Thoracic aorta (tissue), 2 donors: Measurements from ENCODE around the gene NPRL2. TPM values are rescaled to one million over a fixed set of nuclear protein-coding genes. Genes with fewer than 3 reads are reported as not detected.

ENCODE experiments used
- ATAC-seq: fragments of 150-250 bp; one replicate; pipeline ENCODE4 v1.8.0; 2017; ENCODE audit warnings: low read depth; ENCODE audit not compliant: insufficient number of reproducible peaks, low FRiP score
- DNase-seq: peaks from one replicate; pipeline ENCODE4 v3.0.0-alpha.2; 2020; ENCODE audit warnings: low spot score
- H3K27ac ChIP-seq, 2 donors: fragments of 200-600 bp; sonication (generic); 1 replicate in 1 of 2; 2 replicates in 1 of 2; pipeline ENCODE4 v1.5.1; 2016; ENCODE audit warnings: mild to moderate bottlenecking in 2 of 2, moderate library complexity in 2 of 2
- H3K27me3 ChIP-seq: fragments of 200-600 bp; sonication (generic); replicated peaks from 2 replicates; pipeline ENCODE4 v1.6.0; 2016; ENCODE audit warnings: mild to moderate bottlenecking; ENCODE audit not compliant: insufficient read depth
- H3K36me3 ChIP-seq: fragments of 200-600 bp; sonication (generic); one replicate; pipeline ENCODE4 v1.5.1; 2016
- H3K4me1 ChIP-seq, 2 donors: fragments of 200-600 bp; sonication (generic); 1 replicate in 1 of 2; 2 replicates in 1 of 2; pipeline versions ENCODE4 v1.5.1 to v1.6.0; 2016; ENCODE audit warnings: low read depth in 2 of 2, mild to moderate bottlenecking in 1 of 2; ENCODE audit not compliant: control insufficient read depth in 1 of 2
- H3K4me3 ChIP-seq: fragments of 200-600 bp; sonication (generic); 2 replicates; pipeline ENCODE4 v1.5.1; 2016; ENCODE audit warnings: mild to moderate bottlenecking
- H3K9me3 ChIP-seq: fragments of 200-600 bp; sonication (generic); 2 replicates; pipeline ENCODE4 v1.5.1; 2016
- CTCF ChIP-seq: fragments of 200-600 bp; sonication (generic); IDR thresholded peaks from one replicate; pipeline ENCODE4 v1.5.1; 2019; ENCODE audit warnings: antibody characterized with exemption
- total RNA-seq, 2 donors: library from RNA; depleted of rRNA; stranded (reverse); fragments of >200 nt; gene quantifications; one replicate each; pipeline versions ENCODE4 v1.1.0 to v1.2.3, GENCODE V29; 2016

The NPRL2 gene
- total RNA-seq, 2 donors from 2014 or later, result 15.4 to 21.0 TPM

DNA sequence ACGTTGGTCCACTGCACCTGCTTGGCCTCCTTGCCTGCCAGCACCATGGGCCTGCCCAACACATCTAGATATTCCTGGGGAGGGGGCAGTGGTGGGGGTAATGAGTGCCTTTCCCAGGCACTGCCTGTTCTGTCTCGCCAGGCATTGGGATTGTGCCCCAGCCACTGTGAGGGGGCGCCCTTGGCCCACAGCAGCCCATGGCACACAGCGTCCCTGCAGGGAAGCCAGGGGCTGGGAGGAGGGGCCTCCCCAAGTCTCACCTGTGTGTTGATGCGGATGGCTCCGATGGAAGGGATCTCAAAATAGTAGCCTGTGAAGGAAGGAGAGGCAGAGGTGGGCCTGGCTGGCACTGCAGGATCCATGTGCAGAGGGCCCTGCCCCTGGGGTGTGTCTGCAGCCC lies 27.4 kb upstream of the NPRL2 start:
- Histone ChIP-seq H3K27me3 (no peaks in the 10 kb centered on the region), H3K36me3 (no peaks in the 10 kb centered on the region), H3K9me3 (no peaks in the 10 kb centered on the region), H3K27ac (no peak overlapping the region), H3K4me3 (no peak overlapping the region), H3K4me1 (peaks cover 4 to 14% of the 10 kb centered on the region in 2 donors)
- DNase-seq (no peak), ATAC-seq (no peak)
- no peak for TF ChIP-seq CTCF

DNA sequence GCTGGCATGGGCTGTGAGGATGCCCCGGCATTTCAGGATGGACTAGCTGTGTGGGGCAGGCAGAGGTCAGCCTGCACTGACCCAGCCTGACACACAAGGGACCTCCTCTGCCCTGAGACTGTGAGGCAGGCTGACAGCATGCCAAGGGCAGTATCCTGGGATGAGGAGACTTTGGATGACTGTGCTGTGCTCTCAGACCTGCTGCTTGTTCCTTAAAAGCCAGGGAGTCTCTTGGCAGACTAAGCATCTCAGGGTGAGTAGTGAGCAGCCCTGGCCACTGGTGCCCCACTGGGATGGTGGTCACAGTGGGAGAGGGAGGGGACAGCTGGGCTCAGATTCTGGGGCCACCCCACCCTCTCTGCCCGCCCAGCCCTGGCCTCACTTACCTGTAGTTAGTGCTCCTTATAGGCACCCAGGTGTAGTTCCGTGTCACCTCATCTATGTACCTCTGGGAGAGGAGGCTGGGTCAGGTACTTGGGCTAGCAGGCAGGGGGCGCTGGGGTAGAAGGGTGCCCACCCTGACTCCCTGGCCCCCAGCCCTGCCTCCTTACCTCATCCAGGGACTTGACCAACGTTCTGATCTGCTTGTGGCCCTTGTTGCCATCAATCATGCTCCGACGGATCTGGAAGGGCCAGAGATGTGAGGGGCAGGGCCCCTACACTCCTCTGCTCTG lies 24.8 kb upstream of the NPRL2 start:
- no peak for ATAC-seq
- Histone ChIP-seq H3K4me3 (no peak overlapping the region), H3K27me3 (no peaks in the 10 kb centered on the region), H3K4me1 (no peaks in the 10 kb centered on the region), H3K9me3 (no peaks in the 10 kb centered on the region), H3K27ac (no peak overlapping the region), H3K36me3 (no peaks in the 10 kb centered on the region)
- DNase-seq, result no peak
- TF ChIP-seq CTCF, result no peak

DNA sequence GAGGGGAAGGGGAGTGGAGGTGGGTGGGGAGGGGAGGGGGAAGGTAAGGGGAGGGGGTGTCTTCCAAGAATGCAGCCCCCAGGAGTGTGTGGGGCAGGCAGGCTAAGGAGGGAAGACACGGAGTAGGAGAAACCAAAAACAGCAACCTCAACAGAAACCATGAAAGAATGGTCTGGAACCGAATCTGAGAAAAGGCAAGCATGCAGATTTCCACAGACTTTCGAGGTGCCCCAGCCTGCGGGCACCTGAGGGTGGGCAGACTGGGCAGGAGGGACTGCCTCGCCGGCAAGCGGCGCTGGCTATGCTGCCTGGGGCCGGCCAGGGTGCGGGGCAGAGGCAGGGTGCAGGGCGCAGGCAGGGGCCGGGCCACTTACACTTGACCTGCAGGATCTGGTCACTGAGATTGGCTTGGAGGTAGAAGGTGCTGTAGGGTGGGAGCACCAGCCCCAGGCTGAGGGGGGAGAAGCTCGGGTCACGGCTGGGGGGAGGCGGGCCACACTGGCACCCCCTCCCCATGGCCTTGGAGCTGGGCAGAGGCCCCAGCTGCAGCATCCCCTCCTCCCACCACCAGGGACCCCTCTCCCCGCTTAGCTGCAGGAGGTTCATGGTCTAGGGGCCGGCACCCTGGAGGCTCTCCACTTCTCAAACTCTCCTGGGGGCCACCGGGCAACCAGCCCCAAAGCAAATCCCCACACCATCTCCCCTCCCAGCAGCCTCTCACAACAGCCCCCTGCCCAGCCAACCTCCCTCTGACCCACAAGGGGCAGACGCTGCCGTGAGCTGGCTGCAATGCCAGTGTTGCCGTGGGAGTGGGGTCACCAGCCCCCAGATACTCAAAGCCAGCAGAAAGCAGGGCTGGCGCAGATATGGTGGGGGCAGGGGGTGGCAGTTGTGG lies 24.0 kb upstream of the NPRL2 start:
- DNase-seq (no peak), ATAC-seq (no peak)
- H3K27ac ChIP-seq, result no peak overlapping the region
- no peaks in the 10 kb centered on the region for H3K36me3 ChIP-seq
- H3K9me3 ChIP-seq, result no peaks in the 10 kb centered on the region
- no peak overlapping the region for H3K4me3 ChIP-seq
- H3K27me3 ChIP-seq, result no peaks in the 10 kb centered on the region
- H3K4me1 ChIP-seq, result no peaks in the 10 kb centered on the region
- TF ChIP-seq CTCF, result no peak

DNA sequence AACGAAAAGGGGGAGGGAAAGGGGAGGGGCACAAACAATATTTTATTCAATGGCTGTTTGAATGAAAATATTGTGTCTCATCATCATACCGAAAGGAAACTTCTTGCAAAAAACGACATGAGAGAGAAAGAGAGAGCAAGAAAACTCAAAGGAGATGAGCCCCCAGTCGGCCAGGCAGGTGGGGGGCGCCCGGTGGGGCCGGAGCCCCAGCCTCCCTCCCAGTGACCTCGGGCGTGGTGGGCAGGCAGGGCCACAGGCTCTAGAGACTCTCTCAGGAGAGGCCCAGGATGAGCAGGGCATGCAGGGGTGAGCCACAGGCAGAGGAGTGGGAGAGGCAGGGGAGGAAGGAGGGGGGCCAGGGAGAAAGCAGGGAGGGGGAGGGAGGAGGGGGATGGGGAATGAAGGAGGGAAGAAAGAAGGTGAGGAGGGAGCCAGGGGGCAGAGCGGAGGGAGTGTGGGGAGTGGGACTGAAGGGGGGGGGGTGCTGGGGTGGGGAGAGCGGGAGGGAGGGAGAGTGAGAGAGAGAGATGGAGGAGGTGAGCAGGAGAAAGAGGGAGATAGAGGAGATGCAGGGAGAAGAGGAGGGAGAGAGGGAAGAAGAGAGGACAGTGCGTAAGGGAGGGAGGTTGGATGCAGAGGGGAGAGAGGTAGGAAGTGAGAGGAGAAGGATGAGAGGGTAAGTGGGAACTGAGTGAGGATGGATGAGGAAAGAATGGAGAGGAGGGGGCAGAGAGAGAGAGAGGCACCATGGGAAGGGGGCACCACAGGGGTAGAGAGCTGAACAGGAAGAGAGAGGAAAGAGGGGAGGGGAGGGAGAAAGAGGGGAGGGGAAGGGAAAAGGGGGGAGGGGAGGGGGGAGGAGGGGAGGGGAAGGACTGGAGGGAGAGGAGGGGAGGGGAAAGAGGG lies 22.8 kb upstream of the NPRL2 start:
- no peak for TF ChIP-seq CTCF
- no peak for DNase-seq
- ATAC-seq, result no peak
- H3K9me3 ChIP-seq, result no peaks in the 10 kb centered on the region
- no peak overlapping the region for H3K4me3 ChIP-seq
- H3K27ac ChIP-seq, result no peak overlapping the region
- H3K36me3 ChIP-seq, result no peaks in the 10 kb centered on the region
- no peaks in the 10 kb centered on the region for H3K4me1 ChIP-seq
- H3K27me3 ChIP-seq, result no peaks in the 10 kb centered on the region
